Astrocyte (in vitro differentiated cells and primary cell): ENCODE results near the gene LRRC4C.

ENCODE experiments used
- EZH2 ChIP-seq: IDR thresholded peaks from 2 replicates; pipeline ENCODE4 v1.6.1; 2012; ENCODE audit warnings: mild to moderate bottlenecking, low read length, inconsistent platforms; ENCODE audit not compliant: insufficient read depth
- TF ChIP-seq, protein P1 (sequence below): IDR thresholded peaks from 2 replicates; pipeline ENCODE4 v1.5.1; 2011; ENCODE audit warnings: low read depth, mild to moderate bottlenecking, inconsistent platforms, low read length, moderate library complexity; ENCODE audit not compliant: insufficient read depth

DNA sequence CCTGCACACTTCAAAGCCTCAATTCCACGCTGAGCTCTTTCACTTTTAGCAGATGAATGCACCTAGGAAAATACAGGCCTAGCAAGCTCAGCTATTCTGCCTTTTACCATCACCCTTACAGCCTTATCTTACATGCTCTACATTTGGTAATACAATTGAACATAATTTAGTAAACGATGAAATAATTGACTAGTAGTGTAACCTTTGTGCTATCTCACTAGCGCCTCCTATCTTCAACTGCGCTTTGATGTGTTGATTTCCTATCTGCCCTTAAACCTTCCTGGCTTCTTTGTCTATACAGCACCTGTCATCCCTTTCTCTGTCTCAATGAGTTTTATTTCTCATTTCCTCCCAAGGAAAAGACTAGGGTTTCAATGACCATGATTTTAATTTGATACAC lies 149.7 kb downstream of the LRRC4C start:
- TF ChIP-seq, protein P1, sequence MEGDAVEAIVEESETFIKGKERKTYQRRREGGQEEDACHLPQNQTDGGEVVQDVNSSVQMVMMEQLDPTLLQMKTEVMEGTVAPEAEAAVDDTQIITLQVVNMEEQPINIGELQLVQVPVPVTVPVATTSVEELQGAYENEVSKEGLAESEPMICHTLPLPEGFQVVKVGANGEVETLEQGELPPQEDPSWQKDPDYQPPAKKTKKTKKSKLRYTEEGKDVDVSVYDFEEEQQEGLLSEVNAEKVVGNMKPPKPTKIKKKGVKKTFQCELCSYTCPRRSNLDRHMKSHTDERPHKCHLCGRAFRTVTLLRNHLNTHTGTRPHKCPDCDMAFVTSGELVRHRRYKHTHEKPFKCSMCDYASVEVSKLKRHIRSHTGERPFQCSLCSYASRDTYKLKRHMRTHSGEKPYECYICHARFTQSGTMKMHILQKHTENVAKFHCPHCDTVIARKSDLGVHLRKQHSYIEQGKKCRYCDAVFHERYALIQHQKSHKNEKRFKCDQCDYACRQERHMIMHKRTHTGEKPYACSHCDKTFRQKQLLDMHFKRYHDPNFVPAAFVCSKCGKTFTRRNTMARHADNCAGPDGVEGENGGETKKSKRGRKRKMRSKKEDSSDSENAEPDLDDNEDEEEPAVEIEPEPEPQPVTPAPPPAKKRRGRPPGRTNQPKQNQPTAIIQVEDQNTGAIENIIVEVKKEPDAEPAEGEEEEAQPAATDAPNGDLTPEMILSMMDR: no peak
- TF ChIP-seq EZH2: no peak
